DMS79 (cell line): ENCODE data around the gene MACROH2A1.

Source experiments
- DNase-seq: peaks from one replicate; lab custom pipeline; 2025; lab: John Stamatoyannopoulos, UW

The MACROH2A1 gene

GRCh38 chr5:135396459-135397055, 2.5 kb downstream of the MACROH2A1 start:
- no peak for DNase-seq

DNA sequence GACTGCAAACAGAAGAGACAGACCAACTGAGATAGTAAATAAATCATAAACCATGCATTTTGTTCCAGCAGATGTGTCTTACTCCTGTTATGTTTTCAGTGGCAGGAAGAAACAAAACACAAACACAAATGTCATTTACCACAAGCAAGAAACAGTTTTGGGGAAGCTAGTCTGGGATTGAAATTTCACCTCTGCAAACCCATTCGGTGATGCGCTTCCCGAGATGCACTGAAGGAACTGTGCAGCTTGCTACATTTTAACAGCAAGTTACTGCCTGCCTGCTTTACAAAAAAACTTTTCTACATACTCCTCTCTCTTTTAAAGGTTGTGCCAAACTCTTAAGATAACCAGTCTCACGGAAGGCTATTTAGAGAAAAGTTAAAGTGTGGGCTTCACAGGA, 3.2 kb downstream of the MACROH2A1 start:
- DNase-seq: no peak

DNA sequence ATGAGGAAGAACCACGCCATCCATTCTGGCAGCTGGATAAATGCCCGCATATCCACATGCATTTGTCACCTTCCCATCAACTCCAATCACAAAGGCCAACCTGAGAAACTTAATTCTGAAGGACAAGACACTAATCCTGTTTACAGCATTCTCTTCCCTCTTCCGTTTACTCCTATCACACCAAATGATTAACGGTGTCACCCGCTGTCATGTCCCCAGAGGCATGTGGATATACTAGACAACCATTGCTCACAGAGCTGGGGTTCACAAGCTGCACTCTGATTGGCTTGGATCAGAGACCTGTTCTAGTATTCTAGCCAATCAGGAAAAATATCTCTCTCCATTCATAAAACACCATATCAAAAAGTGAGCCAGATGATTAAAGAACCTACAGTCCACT, 3.6 kb downstream of the MACROH2A1 start:
- no peak for DNase-seq

DNA sequence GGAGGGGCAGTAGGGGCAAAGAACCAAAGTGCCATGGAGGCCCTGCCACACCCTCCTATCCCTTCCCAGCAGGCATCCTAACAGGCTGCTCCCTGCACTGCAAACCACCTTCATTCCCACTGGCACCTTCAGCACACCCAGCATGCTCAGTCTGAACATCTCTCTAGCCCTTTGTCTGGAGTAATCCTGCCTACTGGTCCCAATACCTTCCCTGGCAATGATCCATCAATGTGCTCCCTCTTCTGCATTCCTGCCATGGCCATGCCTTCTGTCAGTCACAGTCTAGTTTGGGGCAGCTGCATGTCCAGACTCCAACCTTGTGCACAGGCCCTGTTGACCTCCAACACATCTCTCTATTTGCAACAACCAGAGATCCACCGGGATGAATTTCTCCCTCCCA, 4.9 kb downstream of the MACROH2A1 start:
- DNase-seq: no peak

- DNase-seq: no peak
These were observed 5.3 kb downstream of the MACROH2A1 start for GRCh38 chr5:135393691-135394090.

DNA sequence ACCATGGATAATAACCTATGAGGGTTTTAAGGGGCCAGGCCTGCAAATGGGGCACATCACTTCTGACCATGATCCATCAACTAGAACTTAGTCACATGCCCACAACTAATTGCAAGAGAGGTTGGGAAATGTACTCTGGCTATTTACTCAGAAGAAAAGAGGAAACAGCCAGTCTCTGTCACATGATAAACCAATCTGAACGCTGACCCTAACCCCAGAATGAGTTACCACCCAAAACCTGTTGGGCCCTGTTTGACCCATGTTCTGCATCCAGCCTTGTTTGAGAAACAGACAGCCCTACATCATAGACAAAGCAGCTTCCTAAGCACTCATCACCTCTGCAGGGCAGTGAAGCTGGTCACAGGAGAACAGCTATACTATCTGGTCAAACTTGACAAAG, 5.8 kb downstream of the MACROH2A1 start:
- no peak for DNase-seq

- DNase-seq: no peak
These were observed 6.8 kb downstream of the MACROH2A1 start for GRCh38 chr5:135392256-135392655.

GRCh38 chr5:135391869-135392255, 7.2 kb downstream of the MACROH2A1 start:
- DNase-seq: no peak

DNA sequence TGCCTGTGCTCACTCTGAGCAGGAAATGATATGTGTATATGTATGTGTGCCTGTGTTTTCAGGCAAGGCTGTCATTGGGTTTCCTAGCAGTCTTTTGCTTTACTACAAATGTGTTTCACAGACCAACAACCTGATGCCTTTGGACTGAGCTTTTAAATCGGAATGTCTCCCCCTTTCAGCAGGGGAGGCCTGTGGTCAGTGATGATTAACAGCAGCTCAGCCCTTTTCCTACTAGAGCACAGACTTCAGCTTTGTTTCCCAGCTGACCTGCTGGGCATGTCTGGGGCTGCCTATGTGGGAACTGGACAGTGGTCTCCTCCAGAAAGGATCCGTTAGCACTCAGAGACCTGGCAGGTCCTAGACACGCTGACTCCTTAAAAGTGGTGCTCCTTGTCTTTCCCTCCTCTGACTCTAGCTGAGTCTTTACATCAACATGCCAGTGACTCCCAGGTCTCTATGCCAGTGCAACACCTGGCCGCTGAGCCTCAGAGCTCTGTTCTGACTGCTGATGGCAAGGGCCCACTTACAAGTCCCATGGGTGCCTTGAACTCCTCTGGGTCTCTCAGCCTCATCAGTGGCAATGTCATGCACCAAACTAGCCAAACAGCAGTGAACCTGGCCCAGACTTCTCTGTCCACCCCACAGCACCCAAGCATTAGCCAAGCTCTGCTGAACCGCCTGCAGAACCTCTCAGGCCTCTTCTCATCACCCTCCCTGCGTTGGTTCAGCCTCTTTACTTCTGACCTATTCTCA, 7.7 kb downstream of the MACROH2A1 start:
- no peak for DNase-seq

GRCh38 chr5:135388860-135389435, 10.1 kb downstream of the MACROH2A1 start:
- DNase-seq: no peak

DNA sequence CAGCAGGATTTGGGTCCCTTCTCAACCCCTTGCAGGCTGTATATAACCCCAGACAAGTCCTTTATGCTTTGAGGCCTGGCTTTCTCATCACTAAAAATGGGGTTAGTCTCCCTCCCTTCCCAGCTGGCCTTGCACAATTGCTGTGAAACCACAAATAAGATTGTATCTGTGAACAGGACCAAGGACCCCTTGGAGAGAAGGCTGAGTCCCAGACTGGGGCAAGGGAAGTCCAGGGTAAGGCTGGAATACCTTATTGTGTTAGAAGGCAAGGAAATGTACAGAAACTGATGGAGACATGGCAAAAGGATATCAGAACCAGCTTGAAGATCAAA, 11.4 kb downstream of the MACROH2A1 start:
- no peak for DNase-seq

- DNase-seq: no peak
These were observed 12.0 kb downstream of the MACROH2A1 start for GRCh38 chr5:135386886-135387628.

DNA sequence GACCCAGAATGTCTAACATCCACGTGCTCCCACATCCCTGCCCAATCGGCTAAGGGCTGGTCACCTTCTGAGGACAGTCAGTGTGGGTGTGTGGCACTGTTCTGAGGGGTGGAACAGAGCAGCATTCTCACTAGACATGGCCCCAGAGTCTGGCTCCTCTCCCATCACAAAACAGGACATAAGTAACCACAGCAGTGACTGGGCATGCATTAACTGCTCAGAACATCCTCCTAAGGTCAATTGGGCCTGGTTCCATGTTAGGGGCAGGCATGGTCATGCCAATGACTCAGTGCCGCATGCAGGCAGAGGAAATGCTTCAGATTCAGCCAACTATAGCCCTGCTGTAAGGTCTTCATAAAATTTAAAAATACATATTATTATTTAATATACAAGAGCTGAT, 12.9 kb downstream of the MACROH2A1 start:
- no peak for DNase-seq

GRCh38 chr5:135385576-135385975, 13.5 kb downstream of the MACROH2A1 start:
- DNase-seq: no peak

- DNase-seq: no peak
These were observed 14.1 kb downstream of the MACROH2A1 start for GRCh38 chr5:135384898-135385297.

DNA sequence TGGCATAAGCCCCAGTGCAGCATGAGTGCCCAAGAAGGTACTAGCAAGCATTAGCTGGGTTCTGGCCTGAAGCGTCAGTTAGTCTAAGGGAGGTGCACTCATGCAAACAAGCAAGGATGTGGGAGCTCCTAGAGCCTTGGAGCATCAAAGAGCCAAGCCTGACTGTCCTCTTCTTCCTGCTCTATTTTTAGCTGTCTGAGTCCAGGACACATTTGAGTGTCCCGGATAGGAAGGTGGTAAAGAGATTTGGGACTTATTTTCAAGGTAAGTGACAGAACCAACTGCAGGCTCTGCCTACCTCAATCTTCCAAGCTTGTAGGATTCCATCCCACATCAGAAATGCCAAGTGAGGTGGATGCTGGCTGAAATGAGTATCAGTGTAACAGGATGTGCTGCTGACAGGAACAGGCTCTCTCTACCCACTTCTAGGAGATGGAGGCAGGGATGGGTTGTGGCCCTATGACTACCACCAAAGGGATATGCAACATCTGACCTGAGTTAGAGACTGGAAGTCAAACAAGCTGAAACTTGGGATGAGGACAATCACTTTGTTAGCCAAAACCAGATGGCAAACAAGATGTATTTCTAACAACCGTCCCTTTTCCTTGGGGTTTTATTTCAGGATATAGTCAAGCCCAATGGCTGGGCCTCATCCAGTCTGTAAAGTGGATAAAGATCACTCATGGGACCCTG, 15.1 kb downstream of the MACROH2A1 start:
- no peak for DNase-seq

GRCh38 chr5:135382981-135383380, 16.1 kb downstream of the MACROH2A1 start:
- DNase-seq: no peak

DNA sequence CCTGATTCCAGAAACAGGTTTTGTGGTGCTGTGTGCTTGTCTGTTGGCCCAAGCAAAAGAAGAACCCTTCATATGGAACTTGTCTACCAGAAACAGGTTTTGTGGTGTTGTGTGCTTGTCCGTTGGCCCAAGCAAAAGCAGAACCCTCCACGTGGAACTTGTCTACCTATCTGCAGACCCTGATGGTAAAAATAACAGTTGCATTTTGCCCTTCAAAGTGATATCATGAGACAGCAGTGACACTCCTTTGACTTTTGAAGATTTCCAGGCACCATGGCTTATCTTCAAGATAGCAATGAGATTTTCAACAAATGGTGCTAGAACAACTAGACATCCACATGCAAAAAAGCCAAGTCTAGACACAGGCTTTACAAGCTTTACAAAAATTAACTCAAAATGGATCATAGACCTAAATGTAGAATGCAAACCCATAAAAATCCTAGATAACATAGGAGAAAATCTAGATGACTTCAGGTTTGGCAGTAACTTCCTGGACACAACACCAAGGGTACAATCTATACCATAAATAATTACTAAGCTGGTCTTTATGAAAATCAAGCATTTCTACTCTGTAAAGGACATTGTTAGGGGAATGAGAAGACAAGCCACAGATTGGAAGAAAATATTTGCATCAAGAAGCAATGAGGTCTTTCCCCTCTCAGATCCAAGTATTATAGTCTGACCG, 16.8 kb downstream of the MACROH2A1 start:
- no peak for DNase-seq

GRCh38 chr5:135379046-135379654, 19.9 kb downstream of the MACROH2A1 start:
- DNase-seq: no peak

DNA sequence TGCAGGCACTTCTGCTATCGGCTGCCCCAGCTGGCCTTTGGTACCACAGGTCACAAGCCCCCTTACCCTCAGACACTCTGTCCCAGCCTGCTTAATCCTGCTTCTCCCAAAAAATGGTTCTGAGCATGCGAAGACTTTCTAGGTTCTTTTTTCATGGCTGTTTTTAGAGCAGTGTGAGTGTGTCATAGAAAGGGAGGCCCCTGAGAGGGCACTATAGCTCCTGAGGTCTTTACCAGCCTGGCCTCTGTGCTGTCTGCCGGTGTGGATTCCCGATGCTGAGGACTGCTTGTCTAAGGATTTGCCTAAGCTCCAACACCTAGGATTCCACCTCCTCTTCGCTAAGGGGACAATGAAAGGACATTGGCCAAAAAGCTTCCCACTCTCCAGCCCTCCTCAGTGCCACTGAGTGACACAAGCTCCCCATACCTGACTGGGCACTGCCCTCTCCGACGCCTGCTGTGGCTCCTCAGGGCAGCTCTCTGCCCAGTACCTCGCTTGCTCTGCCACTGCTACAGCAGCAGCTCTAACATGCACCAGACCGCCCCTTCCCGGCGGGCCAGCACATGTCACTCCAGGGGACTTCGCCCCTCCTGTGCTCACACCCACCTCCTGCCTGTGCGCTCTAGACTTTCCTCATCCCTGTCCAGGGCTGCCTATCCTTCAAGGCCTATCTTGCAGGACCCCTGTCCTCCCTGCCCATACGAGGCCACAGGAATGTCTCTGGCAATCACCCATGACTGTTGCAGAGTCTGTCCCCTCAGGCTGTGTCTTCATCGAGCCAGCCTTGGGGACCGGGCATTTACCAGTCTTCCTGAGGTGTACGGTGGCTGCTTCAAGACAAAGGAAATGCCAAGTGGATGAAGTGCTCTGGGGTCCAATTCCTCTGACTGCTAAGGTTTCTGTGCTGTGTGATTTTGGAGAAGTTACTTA, 21.0 kb downstream of the MACROH2A1 start:
- DNase-seq: no peak
